NCI-H748 treated with DMSO at 0.1 percent for 48 hours (cell line): ENCODE measurements around the gene NTMT1.
"Not testable (repeated sequence)": the region's sequence is repeated elsewhere in the genome, so short reads cannot be mapped to it uniquely, and the experiment has no call there.

Source experiments
- DNase-seq: peaks from one replicate; lab custom pipeline; 2025; lab: John Stamatoyannopoulos, UW

NTMT1 gene

GRCh38 chr9:129654554-129655040 is 28.6 kb downstream of the NTMT1 start:
- DNase-seq: no peak

DNA sequence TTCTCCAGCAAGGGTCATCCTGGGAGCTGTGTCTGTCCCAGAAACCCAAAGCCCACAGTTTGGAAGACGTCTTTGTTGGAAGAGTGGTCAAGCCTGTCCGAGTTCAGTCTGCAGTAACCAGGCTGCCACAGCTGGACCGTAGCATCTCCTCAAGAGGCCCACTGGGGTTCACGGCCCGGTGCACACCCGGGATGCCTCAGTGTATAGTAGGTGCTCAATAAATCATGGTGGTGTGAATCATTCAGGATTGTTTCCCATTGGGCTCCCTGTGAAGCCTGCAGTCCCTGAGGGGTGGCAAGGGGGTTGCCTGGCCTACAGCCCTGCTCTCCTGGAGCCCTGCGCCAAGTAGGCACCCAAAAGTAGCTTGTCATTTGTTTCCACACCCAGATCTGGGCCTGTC is 29.2 kb downstream of the NTMT1 start:
- no peak for DNase-seq

DNA sequence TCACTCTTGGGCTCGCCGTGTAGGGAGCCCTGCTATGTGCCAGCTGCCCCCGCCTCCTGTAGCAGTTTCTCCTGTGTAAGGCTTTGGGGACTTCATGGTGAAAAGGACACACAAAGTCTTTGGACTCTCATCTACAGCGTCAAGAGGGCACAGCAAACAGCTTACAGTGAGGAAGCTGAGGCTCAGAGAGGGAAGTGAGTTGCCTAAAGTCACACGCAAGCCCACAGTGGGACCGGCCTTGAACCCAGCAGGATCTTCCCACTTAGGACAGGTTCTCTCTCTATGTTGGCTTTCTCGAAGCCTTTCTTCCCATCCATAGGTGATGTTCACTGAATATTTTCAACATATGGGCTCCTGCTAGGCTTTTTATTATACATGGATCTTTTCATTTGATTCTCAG is 29.7 kb downstream of the NTMT1 start:
- DNase-seq: no peak

DNA sequence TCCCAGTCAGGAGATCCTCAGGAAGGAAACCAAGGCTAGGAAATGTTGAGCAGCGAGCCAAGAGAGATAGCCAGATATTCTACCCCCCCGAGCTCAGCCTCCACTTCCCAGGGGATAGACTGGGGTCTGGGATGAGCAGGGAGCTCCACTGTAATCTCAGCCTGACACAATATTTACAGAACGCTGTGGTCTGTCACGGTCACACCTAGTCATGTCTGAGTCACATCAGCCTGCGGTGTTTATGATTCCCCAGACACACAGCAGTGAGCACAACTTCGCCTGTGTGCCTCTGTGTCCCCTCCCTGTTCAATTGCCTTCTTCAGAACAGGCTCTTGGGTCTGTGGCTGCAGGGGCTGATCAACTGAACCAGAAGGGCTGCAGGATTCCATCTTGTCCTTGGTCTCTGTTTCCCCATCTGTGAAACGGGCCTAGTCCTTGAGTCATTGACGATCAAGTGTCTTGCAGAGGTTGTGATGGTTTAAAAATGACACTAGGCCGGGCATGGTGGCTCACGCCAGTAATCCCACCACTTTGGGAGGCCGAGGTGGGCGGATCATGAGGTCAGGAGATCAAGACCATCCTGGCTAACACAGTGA is 30.9 kb downstream of the NTMT1 start:
- DNase-seq: no peak

GRCh38 chr9:129661029-129661428 is 35.1 kb downstream of the NTMT1 start:
- no peak for DNase-seq

GRCh38 chr9:129662239-129662638 is 36.3 kb downstream of the NTMT1 start:
- DNase-seq: not testable (repeated sequence)

DNA sequence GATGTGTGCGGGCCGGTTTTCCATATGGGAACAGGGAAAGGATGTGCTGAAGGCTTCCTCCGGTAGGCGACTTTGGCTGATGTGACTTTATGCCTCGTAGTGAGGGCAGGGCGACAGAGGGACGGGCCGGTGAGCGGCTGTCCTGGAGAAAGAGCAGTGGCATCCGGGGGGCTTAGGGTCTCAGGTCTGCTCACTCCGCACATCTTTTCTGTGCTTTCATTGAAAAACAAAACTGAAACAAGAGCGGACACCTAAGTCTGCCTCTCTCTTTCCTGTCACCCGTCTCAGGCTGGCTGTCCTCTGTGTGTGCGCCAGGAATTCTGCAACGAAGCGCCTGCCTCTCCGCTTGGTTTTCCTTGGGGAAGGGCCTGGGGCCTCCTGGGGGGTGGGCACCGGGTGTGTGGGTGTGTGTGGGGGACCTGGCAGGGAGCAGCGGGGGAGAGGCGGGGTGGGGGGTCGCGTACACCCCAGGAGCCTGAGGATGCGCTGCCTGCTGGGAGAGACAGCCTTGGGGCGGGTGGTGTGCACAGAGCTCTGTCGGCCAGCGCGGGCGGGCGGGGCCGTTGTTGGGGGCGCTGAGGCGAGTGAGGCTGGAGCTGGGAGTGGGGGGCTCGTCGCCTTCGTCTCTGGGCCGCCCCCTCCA is 38.9 kb downstream of the NTMT1 start:
- no peak for DNase-seq

- DNase-seq: no peak
These were observed 39.4 kb downstream of the NTMT1 start, which contains the start of gene PRRX2 for GRCh38 chr9:129665389-129665775. Gene PRRX2, plus strand, starts transcription at chr9:129665647. Its CDS starts 221 bp downstream, at chr9:129665868.

- DNase-seq: no peak
These were observed 40.0 kb downstream of the NTMT1 start for GRCh38 chr9:129665814-129666520.

DNA sequence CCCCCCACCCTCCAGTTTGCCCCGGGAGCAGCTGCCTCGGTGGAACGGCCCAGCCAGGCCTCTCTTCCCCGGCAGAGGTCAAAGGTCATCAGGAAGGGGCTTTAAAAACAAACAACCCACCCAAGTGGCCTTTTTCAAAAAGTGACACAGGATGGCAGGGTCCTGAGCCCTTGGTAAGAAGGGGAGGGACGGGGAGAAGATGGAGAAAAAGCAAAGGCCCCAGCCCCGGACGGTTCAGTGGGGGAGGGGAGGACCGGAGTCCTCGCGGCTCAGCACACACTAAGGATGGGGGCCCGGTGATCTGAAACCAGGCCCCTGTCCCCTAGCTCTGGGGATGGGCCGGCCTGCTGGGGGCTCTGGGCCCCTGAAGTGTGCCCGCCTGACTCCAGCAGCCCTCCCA is 40.6 kb downstream of the NTMT1 start:
- no peak for DNase-seq

GRCh38 chr9:129667378-129667777 is 41.4 kb downstream of the NTMT1 start:
- DNase-seq: no peak

DNA sequence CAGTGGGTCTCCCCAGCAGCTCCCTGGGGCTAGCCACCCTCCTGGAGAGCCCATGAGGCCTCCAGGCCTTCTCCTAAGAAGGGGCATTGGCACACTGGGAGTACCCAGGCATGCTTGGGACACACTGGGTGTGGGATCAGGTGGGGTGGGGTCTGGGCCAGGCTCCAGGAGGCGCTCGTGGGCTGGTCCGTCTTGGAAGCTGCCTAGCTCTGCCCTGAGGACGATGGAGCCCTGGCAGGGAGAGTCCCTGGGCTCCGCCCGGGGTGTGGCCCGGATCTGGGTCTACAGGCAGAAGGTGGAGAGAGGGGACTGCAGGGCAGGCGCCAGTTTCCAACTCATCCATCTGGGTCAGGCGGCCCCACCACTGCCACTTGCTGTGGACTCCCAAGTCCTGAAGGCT is 41.9 kb downstream of the NTMT1 start:
- no peak for DNase-seq

GRCh38 chr9:129669141-129669718 is 43.3 kb downstream of the NTMT1 start:
- no peak for DNase-seq

DNA sequence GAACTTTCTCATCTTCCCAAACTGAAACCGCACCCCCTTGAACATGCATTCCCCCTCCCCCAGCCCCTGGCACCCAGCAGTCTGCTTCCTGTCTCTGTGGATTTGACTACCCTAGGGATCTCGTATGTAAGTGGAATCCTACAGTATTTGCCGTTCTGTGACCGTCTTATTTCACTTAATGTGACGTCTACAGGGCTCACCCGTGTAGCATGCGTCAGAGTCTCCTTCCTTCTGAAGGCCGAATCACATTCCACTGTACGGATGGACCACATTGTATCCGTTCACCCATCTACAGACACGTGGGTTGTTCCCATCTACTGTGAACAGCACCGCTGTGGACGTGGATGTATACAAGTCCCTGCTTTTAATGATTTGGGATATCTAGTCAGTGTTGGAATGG is 44.0 kb downstream of the NTMT1 start:
- DNase-seq: no peak

GRCh38 chr9:129671065-129671464 is 45.1 kb downstream of the NTMT1 start:
- no peak for DNase-seq

- DNase-seq: no peak
These were observed 45.6 kb downstream of the NTMT1 start for GRCh38 chr9:129671519-129671918.

- no peak for DNase-seq
These were observed 46.7 kb downstream of the NTMT1 start for GRCh38 chr9:129672702-129673101.

DNA sequence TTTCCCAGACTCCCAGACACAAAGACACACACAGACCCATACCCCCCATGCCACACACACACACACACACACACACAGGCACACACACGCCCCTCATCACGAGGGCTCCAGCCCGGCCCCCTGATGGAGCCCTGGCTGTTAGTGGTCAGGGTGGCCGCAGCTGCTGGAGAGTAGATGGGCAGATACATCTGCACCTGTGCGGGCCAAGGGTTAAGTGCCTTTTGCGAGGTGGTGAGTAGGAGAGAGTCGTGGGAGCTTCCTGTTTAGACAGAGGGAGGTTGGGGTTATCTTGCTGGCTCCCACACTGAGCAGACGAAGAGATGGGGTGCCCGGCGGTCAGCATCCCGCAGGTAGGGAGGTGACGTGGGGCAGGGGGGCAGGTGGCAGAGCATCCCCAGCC is 47.6 kb downstream of the NTMT1 start:
- DNase-seq: no peak

GRCh38 chr9:129674229-129674628 is 48.3 kb downstream of the NTMT1 start:
- no peak for DNase-seq

- DNase-seq: no peak
These were observed 49.7 kb downstream of the NTMT1 start for GRCh38 chr9:129675620-129676019.

DNA sequence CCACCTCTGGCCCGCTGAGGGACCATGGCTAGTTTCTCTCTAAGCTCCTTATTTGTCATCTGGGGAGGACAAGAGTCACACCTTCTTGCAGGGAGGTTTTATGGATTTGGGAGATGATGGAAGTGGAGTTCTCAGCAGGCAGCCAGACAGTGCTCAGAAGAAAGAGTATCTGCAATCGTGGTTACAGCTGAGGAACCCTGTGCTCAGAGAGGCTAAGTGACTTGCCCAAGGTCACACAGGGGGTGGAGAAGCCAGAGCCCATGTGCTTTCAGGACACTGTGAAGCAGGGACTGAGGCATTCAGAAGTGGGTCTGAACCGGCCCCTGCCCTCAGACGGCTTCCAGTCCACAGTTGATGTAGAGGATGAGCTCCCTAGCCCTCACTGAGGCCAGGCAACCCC is 50.3 kb downstream of the NTMT1 start:
- no peak for DNase-seq

DNA sequence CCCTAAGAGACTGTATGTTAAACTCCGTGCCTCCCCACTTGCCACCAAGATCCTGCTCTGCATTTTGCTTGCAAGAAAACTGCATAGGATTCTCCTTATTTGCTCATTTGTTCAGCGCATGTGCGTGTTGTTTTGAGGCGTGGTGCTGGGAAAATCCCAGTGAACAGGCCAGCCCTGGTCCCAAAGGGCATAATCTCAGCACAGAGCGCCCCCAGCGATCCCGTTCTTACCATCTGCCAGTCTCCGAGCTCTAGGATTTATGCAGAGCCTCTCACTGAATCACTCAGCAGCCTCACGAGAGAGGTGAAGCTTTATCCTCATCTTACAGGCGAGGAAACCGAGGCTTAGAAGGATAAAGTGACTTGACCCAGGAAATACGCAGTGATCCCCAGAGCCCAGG is 51.0 kb downstream of the NTMT1 start:
- no peak for DNase-seq

DNA sequence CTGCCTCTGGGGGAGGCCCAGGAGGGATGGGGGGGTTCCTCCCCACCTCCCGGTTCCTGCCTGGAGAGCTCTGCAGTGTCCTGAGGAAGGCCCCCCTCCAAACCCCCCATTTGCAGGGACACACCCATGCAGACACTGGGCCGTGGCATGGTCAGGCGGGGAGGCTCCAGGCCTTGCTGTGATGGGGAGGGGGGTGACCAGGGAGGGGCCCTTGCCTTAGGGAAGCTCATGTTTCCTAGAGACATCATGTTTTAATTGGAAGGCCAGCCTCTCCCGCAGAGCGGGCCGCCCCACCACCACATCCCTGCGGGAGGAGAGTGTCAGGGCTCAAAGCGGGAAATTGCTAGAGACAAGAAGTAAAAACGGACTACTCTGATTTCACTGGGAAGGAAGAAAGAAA is 51.5 kb downstream of the NTMT1 start:
- DNase-seq: no peak
